Sigmoid colon (tissue), 7 donors: ENCODE measurements around the gene ACTR8. TPM values are rescaled to one million over a fixed set of nuclear protein-coding genes. Genes with fewer than 3 reads are reported as not detected.

Experiments
- DNase-seq: peaks from one replicate; pipeline ENCODE4 v3.0.0-alpha.2; 2019
- H3K27ac ChIP-seq, 4 donors: fragments of 200-600 bp; sonication (generic); one replicate each; pipeline ENCODE4 v1.5.1; 2016 to 2019; ENCODE audit warnings: mild to moderate bottlenecking in 1 of 4
- H3K27me3 ChIP-seq, 3 donors: fragments of 200-600 bp; sonication (generic); one replicate each; pipeline ENCODE4 v1.5.1; 2019; ENCODE audit warnings: mild to moderate bottlenecking in 1 of 3
- H3K36me3 ChIP-seq, 4 donors: fragments of 200-600 bp; sonication (generic); one replicate each; pipeline ENCODE4 v1.5.1; 2016 to 2019
- H3K4me1 ChIP-seq, 4 donors: fragments of 200-600 bp; sonication (generic); one replicate each; pipeline ENCODE4 v1.5.1; 2017 to 2019
- H3K4me3 ChIP-seq, 4 donors: fragments of 200-600 bp; sonication (generic); one replicate each; pipeline ENCODE4 v1.5.1; 2017 to 2019; ENCODE audit warnings: mild to moderate bottlenecking in 2 of 4, moderate library complexity in 1 of 4
- H3K9me3 ChIP-seq, 4 donors: fragments of 200-600 bp in 3 of 4; sonication (generic) in 3 of 4; one replicate each; pipeline versions ENCODE4 v1.5.1 to v1.6.1; 2013 to 2019
- EP300 ChIP-seq, 4 donors: sonication (generic); formaldehyde crosslinking; IDR thresholded peaks; one replicate each; pipeline ENCODE4 v1.6.1; 2017; ENCODE audit warnings: antibody characterized with exemption in 4 of 4
- POLR2A ChIP-seq, 2 donors: fragments of 450-650 bp; IDR thresholded peaks; one replicate each; pipeline ENCODE4 v1.6.1; 2016; ENCODE audit warnings: antibody characterized with exemption in 2 of 2, mild to moderate bottlenecking in 2 of 2, moderate library complexity in 2 of 2
- POLR2AphosphoS5 ChIP-seq, 4 donors: sonication (generic); formaldehyde crosslinking; IDR thresholded peaks; one replicate each; pipeline ENCODE4 v1.6.1; 2017; ENCODE audit warnings: antibody characterized with exemption in 4 of 4
- WGBS, 2 donors: extraction: QIAGEN DNeasy Blood & Tissue Kit; methylation state at CpG; one replicate each; pipeline ENCODE4 v1.1.7; 2013; 5-methylcytosine and 5-hydroxymethylcytosine counted together
- intact Hi-C: fragments of 100-400 bp; cut with DNase I; formaldehyde crosslinking; loops from one replicate; pipeline ENCODE4 v1.15.1; 2023
- polyA plus RNA-seq, 3 donors: library from polyadenylated mRNA; stranded (reverse); fragments of 200-250 nt; gene quantifications; one replicate each; pipeline ENCODE4 v1.2.3, GENCODE V29; 2013
- total RNA-seq, 4 donors: library from RNA; depleted of rRNA; stranded (reverse); fragments of >200 nt; gene quantifications; one replicate each; pipeline ENCODE4 v1.1.0, GENCODE V29; 2016
- TF ChIP-seq, protein P1 (sequence below), 4 experiments: fragments of 450-650 bp in 3 of 4; fragments of 200-600 bp in 1 of 4; IDR thresholded peaks; one replicate each; pipeline ENCODE4 v1.5.1; 2016 to 2019; ENCODE audit warnings: antibody characterized with exemption in 4 of 4, mild to moderate bottlenecking in 3 of 4, moderate library complexity in 2 of 4
- donor health status: healthy with polysubstance abuse.
- donor health status: Bipolar disorder and iron deficiency.
- donor health status: healthy.

Gene ACTR8
- total and polyA plus RNA-seq, 7 donors, result 9.0 to 30.7 (median 18.5) TPM

GRCh38 chr3:53892286-53892637, 10.3 kb upstream of the ACTR8 start:
- intact Hi-C loops, result loop anchor here (5.0 kb wide), 2 partner anchors 230 to 545 kb away; partner anchors contain the start of genes CACNA2D3 and DCP1A
- Histone ChIP-seq H3K4me1 (peaks cover 0 to 21% (median 19%) of the 10 kb centered on the region in 4 donors), H3K36me3 (peaks cover 0 to 10% (median 0%) of the 10 kb centered on the region in 4 donors), H3K9me3 (no peaks in the 10 kb centered on the region), H3K4me3 (peak overlapping the region; percentile 69 to 91 (median 81)), H3K27ac (peak overlapping the region; percentile 88 to 97 (median 93)), H3K27me3 (peaks cover 0 to 10% (median 0%) of the 10 kb centered on the region in 3 donors)
- TF ChIP-seq POLR2AphosphoS5 (IDR thresholded peaks at IDR 0.05), result no peak
- TF ChIP-seq, protein P1, sequence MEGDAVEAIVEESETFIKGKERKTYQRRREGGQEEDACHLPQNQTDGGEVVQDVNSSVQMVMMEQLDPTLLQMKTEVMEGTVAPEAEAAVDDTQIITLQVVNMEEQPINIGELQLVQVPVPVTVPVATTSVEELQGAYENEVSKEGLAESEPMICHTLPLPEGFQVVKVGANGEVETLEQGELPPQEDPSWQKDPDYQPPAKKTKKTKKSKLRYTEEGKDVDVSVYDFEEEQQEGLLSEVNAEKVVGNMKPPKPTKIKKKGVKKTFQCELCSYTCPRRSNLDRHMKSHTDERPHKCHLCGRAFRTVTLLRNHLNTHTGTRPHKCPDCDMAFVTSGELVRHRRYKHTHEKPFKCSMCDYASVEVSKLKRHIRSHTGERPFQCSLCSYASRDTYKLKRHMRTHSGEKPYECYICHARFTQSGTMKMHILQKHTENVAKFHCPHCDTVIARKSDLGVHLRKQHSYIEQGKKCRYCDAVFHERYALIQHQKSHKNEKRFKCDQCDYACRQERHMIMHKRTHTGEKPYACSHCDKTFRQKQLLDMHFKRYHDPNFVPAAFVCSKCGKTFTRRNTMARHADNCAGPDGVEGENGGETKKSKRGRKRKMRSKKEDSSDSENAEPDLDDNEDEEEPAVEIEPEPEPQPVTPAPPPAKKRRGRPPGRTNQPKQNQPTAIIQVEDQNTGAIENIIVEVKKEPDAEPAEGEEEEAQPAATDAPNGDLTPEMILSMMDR (IDR thresholded peaks at IDR 0.05), result no peak
- no peak for DNase-seq
- WGBS, 2 donors, result 58 to 66% methylated on average over 4 of the region's 4 CpGs

- Histone ChIP-seq H3K4me3 (peak within 1 kb of the TSS; percentile 69 to 91 (median 81)), H3K27me3 (peaks cover 0 to 4% (median 0%) of the 10 kb centered on the region in 3 donors), H3K9me3 (no peaks in the 10 kb centered on the region), H3K36me3 (peaks cover 0 to 16% (median 0%) of the 10 kb centered on the region in 4 donors), H3K27ac (peak within 1 kb of the TSS; percentile 88 to 97 (median 93)), H3K4me1 (peaks cover 0 to 21% (median 19%) of the 10 kb centered on the region in 4 donors)
- peak; percentile 100 for DNase-seq
- intact Hi-C loops, result loop anchor here (5.0 kb wide), 2 partner anchors 231 to 544 kb away; partner anchors contain the start of genes CACNA2D3 and DCP1A
- TF ChIP-seq POLR2A (IDR thresholded peaks at IDR 0.05) (peak; percentile 96 to 98), POLR2AphosphoS5 (IDR thresholded peaks at IDR 0.05) (peak; percentile 98 to 100 (median 99)), EP300 (IDR thresholded peaks at IDR 0.05) (peak in 2 of 4 donors; percentile 47 to 78)
- TF ChIP-seq, protein P1 (IDR thresholded peaks at IDR 0.05), result no peak
- 0% methylated on average over 73 of the region's 73 CpGs for WGBS, 2 donors
Observed at GRCh38 chr3:53891497-53892285, 9.7 kb upstream of the ACTR8 start, which contains the start of gene SELENOK. TSS of gene SELENOK (minus strand) at chr3:53891859.

GRCh38 chr3:53890726-53891475, 8.9 kb upstream of the ACTR8 start:
- intact Hi-C loops, result loop anchor here (5.0 kb wide), 2 partner anchors 231 to 544 kb away; partner anchors contain the start of genes CACNA2D3 and DCP1A
- TF ChIP-seq, protein P1 (IDR thresholded peaks at IDR 0.05), result no peak
- TF ChIP-seq EP300 (IDR thresholded peaks at IDR 0.05) (no peak), POLR2AphosphoS5 (IDR thresholded peaks at IDR 0.05) (no peak), POLR2A (IDR thresholded peaks at IDR 0.05) (no peak)
- no peak for DNase-seq
- Histone ChIP-seq H3K9me3 (no peaks in the 10 kb centered on the region), H3K4me1 (peaks cover 0 to 21% (median 19%) of the 10 kb centered on the region in 4 donors), H3K27me3 (no peaks in the 10 kb centered on the region), H3K36me3 (peaks cover 0 to 24% (median 1%) of the 10 kb centered on the region in 4 donors), H3K27ac (peak overlapping the region; percentile 88 to 97 (median 93)), H3K4me3 (peak overlapping the region; percentile 69 to 91 (median 81))
- WGBS, 2 donors, result 2 to 5% methylated on average over 21 of the region's 21 CpGs

- H3K9me3 ChIP-seq, result no peaks in the 10 kb centered on the region
- no peak for DNase-seq
- no peaks in the 10 kb centered on the region for H3K27me3 ChIP-seq
- peaks cover 4 to 51% (median 11%) of the 10 kb centered on the region in 4 donors for H3K36me3 ChIP-seq
- 60 to 97% methylated on average over 1 of the region's 1 CpG for WGBS, 2 donors
- TF ChIP-seq EP300 (IDR thresholded peaks at IDR 0.05) (no peak), POLR2A (IDR thresholded peaks at IDR 0.05) (no peak), POLR2AphosphoS5 (IDR thresholded peaks at IDR 0.05) (no peak)
- TF ChIP-seq, protein P1 (IDR thresholded peaks at IDR 0.05), result no peak
- intact Hi-C loops, result loop anchor here (10.0 kb wide), 1 partner anchor 393 kb away; the partner anchor contains the start of gene CACNA1D
- no peak overlapping the region for H3K27ac ChIP-seq
- peaks cover 0 to 21% (median 19%) of the 10 kb centered on the region in 4 donors for H3K4me1 ChIP-seq
- no peak overlapping the region for H3K4me3 ChIP-seq
Observed at GRCh38 chr3:53888232-53888631, 6.3 kb upstream of the ACTR8 start.
